Measurements from ENCODE around the gene TMEM62.

DNA sequence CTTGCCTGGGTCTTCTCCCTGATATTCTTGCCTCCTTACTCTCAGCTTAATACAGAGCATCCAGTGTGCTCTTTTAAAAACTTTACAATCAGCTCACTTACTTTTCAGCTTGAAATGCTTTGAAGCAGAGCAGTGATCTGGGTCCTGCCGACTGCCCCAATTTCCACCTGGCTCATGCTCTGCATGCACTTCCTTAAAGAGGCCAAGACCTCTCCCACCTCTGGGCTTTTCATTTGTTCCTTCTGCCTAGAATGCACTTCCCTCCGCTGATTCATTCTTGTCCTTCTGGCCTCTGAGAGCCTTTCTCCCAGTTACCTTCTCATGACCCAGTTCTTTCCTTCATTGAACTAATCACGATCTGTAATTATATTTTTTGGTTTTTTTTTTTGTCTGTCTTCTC lies 49.9 kb downstream of the TMEM62 start:
- no peak for TF ChIP-seq POLR2A (IDR thresholded peaks at IDR 0.05)
- TF ChIP-seq, protein P1, sequence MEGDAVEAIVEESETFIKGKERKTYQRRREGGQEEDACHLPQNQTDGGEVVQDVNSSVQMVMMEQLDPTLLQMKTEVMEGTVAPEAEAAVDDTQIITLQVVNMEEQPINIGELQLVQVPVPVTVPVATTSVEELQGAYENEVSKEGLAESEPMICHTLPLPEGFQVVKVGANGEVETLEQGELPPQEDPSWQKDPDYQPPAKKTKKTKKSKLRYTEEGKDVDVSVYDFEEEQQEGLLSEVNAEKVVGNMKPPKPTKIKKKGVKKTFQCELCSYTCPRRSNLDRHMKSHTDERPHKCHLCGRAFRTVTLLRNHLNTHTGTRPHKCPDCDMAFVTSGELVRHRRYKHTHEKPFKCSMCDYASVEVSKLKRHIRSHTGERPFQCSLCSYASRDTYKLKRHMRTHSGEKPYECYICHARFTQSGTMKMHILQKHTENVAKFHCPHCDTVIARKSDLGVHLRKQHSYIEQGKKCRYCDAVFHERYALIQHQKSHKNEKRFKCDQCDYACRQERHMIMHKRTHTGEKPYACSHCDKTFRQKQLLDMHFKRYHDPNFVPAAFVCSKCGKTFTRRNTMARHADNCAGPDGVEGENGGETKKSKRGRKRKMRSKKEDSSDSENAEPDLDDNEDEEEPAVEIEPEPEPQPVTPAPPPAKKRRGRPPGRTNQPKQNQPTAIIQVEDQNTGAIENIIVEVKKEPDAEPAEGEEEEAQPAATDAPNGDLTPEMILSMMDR (IDR thresholded peaks at IDR 0.05), result no peak
